Natural killer cell treated with Interleukin-12 subunit alpha and Interleukin-12 subunit beta and Interleukin-15 and Interleukin-18, amount 100 ng/mL, for 72 hours (primary cell): ENCODE results near the gene FCHSD2. TPM values are rescaled to one million over a fixed set of nuclear protein-coding genes. Genes with fewer than 3 reads are reported as not detected.
A peak's percentile ranks its signal among the peaks of the same experiment; 100 is the strongest.
"Not testable (repeated sequence)": the region's sequence is repeated elsewhere in the genome, so short reads cannot be mapped to it uniquely, and the experiment has no call there.

Source experiments
- ATAC-seq, 2 donors: fragments of 150-1000 bp; cut with Tn5 transposase in 1 of 2; sonication (Bioruptor Pico), chemical (Tn5 transposase) in 1 of 2; 2 replicates each; pipeline ENCODE4 v1.10.0; 2021
- DNase-seq: peaks from one replicate; pipeline ENCODE4 v3.0.0; 2022; ENCODE audit warnings: low spot score
- H3K27ac Mint-ChIP-seq, 2 donors: 1 replicate in 1 of 2; 2 replicates in 1 of 2; pipeline ENCODE4 v1.8.0; 2022; ENCODE audit warnings: mixed read lengths in 2 of 2, mild to moderate bottlenecking in 1 of 2, moderate library complexity in 1 of 2
- H3K27me3 Mint-ChIP-seq, 2 donors: 1 replicate in 1 of 2; 2 replicates in 1 of 2; pipeline ENCODE4 v1.8.0; 2022; ENCODE audit warnings: mixed read lengths in 2 of 2
- H3K36me3 Mint-ChIP-seq: one replicate; pipeline ENCODE4 v1.8.0; 2022; ENCODE audit warnings: mixed read lengths
- H3K4me1 Mint-ChIP-seq, 2 donors: 1 replicate in 1 of 2; 2 replicates in 1 of 2; pipeline ENCODE4 v1.8.0; 2022; ENCODE audit warnings: low read depth in 2 of 2, mixed read lengths in 2 of 2, mild to moderate bottlenecking in 1 of 2
- H3K4me3 Mint-ChIP-seq: one replicate; pipeline ENCODE4 v1.8.0; 2022; ENCODE audit warnings: mixed read lengths
- H3K9me3 Mint-ChIP-seq: 2 replicates; pipeline ENCODE4 v1.8.0; 2022; ENCODE audit warnings: mixed read lengths
- total RNA-seq, 2 donors: library from RNA; stranded (reverse); gene quantifications; one replicate each; pipeline ENCODE4 v1.2.3, GENCODE V29; 2022

Gene FCHSD2
- total RNA-seq, 2 donors from 2014 or later = 58.8 to 77.3 TPM

DNA sequence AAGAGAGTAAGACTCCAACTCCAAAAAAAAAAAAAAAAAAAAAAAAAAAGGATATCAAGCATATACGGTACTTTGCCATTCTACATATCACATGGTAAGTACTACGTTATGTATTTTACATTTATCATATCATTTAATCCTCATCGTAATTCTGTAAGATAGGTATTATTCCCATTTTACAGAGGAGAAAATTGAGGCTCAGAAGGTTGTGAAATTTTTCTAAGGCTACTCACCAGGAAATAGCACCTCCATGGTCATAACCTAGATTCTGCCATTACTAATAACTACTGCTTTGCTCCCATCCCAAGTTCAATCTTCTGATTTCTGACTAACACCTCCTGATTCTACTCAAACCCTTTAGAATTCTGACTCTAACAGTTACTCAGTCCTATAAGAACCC is 138.0 kb downstream of the FCHSD2 start:
- Mint-ChIP-seq H3K27me3 (no peaks in the 10 kb centered on the region), H3K27ac (no peak overlapping the region), H3K4me3 (no peak overlapping the region), H3K4me1 (peaks cover 22 to 24% of the 10 kb centered on the region in 2 donors), H3K36me3 (peaks cover 25% of the 10 kb centered on the region), H3K9me3 (no peaks in the 10 kb centered on the region)
- ATAC-seq (no peak), DNase-seq (no peak)

DNA sequence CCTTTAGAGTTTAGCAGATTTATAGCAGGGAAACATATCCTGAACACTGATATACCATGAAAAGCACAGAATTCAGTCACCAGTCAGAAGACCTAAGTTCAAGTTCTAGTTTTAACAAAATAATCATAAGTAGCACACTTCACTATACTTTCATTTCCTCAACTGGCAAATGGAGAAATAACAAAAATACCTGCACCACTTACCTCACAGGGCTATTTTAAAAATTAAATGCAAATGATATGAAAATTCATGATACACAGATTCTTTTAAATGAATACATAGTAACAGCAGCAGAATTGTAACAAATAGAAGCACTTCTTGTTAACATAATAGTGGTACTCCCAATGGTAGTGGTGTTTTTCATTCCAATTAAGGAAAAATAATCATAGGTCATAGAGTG is 139.0 kb downstream of the FCHSD2 start:
- no peak for ATAC-seq
- H3K27ac Mint-ChIP-seq = no peak overlapping the region
- H3K4me1 Mint-ChIP-seq = peaks cover 22 to 24% of the 10 kb centered on the region in 2 donors
- no peak for DNase-seq
- peaks cover 18% of the 10 kb centered on the region for H3K36me3 Mint-ChIP-seq
- no peaks in the 10 kb centered on the region for H3K9me3 Mint-ChIP-seq
- no peaks in the 10 kb centered on the region for H3K27me3 Mint-ChIP-seq
- H3K4me3 Mint-ChIP-seq = no peak overlapping the region

DNA sequence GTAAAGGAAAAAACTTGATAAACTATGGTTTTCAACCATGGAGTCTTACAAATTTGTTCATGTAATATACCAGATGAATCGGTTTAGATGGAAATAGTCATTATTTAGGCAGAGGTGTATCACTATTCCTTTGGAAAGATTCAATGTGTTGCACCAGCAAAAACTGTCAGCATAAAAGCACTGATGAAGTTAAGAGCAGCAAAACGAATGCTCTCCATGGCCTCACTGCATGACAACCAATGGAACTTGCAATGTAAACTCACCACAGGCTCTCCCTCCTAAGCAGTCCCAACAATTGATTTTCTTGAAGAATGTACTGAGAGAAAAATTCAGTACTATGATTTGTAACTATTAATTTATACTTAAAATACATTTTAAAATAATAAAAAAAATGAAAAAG is 139.9 kb downstream of the FCHSD2 start:
- H3K4me1 Mint-ChIP-seq = peaks cover 21 to 23% of the 10 kb centered on the region in 2 donors
- ATAC-seq = no peak
- no peaks in the 10 kb centered on the region for H3K9me3 Mint-ChIP-seq
- no peak for DNase-seq
- H3K4me3 Mint-ChIP-seq = no peak overlapping the region
- H3K27ac Mint-ChIP-seq = no peak overlapping the region
- H3K36me3 Mint-ChIP-seq = peaks cover 18% of the 10 kb centered on the region
- H3K27me3 Mint-ChIP-seq = no peaks in the 10 kb centered on the region

DNA sequence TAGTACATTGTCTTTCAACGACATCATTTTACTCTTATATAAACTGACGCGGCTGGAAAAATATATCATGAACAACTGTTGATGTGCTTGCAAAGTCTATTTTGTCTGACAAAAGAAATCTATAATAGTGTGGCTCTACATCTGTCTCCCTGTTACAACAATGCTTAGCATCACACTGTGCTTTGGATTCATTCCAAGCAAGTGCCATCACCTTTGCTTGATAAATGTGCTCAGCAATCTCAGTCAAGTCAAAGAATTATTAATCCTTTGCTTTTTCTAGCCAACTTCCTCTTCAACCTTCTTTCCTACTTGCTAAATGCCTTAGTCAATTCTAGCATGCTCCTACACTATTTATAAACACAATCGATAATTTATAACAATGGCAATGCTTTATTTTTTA is 140.5 kb downstream of the FCHSD2 start:
- no peak overlapping the region for H3K4me3 Mint-ChIP-seq
- no peaks in the 10 kb centered on the region for H3K9me3 Mint-ChIP-seq
- no peak for ATAC-seq
- no peak for DNase-seq
- H3K27me3 Mint-ChIP-seq = no peaks in the 10 kb centered on the region
- H3K27ac Mint-ChIP-seq = no peak overlapping the region
- peaks cover 16% of the 10 kb centered on the region for H3K36me3 Mint-ChIP-seq
- H3K4me1 Mint-ChIP-seq = peaks cover 24 to 27% of the 10 kb centered on the region in 2 donors

DNA sequence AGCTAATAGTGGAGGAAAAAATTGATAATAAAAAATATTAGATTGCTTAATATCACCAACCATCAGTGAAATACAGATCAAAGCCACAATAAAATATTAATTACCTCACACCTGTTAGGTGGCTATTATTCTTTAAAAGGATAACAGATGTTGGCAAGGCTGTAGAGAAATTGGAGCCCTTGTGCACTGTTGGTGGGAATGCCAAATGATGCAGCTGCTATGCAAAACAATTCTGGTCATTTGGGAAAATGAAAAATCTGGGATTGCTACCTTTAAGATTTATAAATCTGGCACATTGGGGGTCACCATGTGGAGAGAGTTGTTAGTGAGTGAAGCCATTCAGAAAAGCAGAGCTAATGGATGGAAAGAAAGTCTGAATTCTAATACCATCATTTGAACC is 143.4 kb downstream of the FCHSD2 start:
- ATAC-seq (no peak), DNase-seq (no peak)
- Mint-ChIP-seq H3K4me1 (peaks cover 7 to 9% of the 10 kb centered on the region in 2 donors), H3K4me3 (no peak overlapping the region), H3K27ac (no peak overlapping the region), H3K36me3 (no peaks in the 10 kb centered on the region), H3K27me3 (no peaks in the 10 kb centered on the region), H3K9me3 (no peaks in the 10 kb centered on the region)

DNA sequence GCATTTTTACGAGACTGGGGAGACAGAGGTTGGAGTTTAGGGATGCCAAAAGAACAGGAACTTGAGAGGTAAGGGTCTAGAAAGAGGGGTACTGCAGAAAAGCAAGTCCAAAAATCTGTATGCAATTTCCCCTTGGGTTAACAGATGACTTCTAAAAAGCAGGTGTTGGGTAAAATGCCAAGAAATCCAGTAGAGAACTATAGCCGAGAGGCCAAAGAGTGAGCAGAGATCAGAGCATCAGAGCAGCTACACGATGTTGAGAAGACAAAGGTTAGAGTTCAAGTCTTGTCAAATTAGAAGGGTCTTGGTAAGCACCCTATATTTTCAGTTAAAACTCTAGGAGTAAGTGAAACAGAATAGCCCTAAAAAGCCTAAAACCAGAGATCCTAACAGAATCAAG is 145.2 kb downstream of the FCHSD2 start:
- peak overlapping the region in 1 of 2 donors; percentile 20 for H3K27ac Mint-ChIP-seq
- ATAC-seq = no peak
- no peak for DNase-seq
- H3K4me3 Mint-ChIP-seq = no peak overlapping the region
- H3K36me3 Mint-ChIP-seq = peaks cover 7% of the 10 kb centered on the region
- peaks cover 9 to 10% of the 10 kb centered on the region in 2 donors for H3K4me1 Mint-ChIP-seq
- no peaks in the 10 kb centered on the region for H3K27me3 Mint-ChIP-seq
- no peaks in the 10 kb centered on the region for H3K9me3 Mint-ChIP-seq

DNA sequence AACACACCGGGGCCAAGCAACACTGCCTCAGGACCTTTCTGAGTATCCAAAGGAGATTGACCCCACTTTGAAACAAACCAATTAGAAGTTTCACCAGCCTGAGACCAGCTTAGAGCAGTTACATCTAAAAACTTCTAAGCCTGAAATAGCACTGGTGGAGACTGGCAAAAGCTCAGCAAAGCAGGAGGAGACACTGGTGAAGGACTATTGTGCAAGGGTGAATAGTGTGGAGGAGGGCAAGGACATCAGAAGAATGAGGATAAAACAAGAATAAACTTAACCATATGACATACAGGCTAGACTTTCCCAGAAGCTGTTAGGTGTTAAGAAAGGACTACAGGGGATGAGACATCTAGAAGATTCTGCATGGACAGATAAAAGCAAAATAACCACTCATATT is 152.4 kb downstream of the FCHSD2 start:
- peaks cover 34 to 44% of the 10 kb centered on the region in 2 donors for H3K4me1 Mint-ChIP-seq
- H3K4me3 Mint-ChIP-seq = peak overlapping the region; percentile 47
- peaks cover 32% of the 10 kb centered on the region for H3K36me3 Mint-ChIP-seq
- no peaks in the 10 kb centered on the region for H3K9me3 Mint-ChIP-seq
- DNase-seq = no peak
- no peaks in the 10 kb centered on the region for H3K27me3 Mint-ChIP-seq
- H3K27ac Mint-ChIP-seq = peak overlapping the region; percentile 74 to 75
- no peak for ATAC-seq

DNA sequence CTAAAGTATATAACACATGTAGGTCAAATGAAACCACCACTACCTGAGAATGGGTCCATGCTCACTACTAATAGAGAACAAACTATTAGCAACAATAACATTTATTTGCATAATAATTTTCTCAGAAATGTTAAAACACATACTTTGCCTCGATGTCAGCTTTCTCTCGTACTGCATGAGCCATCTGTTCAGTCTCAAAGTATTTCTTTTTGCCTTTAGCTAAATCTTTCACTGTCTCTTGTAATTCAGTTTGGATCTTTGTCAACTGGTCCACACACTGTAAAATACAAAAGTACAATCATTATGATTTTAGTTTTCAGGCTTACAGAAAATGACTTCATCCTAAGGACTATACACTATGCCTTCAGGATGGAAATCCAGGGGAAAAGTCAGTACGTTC is 153.3 kb downstream of the FCHSD2 start:
- no peak for DNase-seq
- Mint-ChIP-seq H3K36me3 (peaks cover 32% of the 10 kb centered on the region), H3K4me1 (peaks cover 34 to 44% of the 10 kb centered on the region in 2 donors), H3K9me3 (no peaks in the 10 kb centered on the region), H3K4me3 (peak overlapping the region; percentile 26), H3K27me3 (no peaks in the 10 kb centered on the region), H3K27ac (peak overlapping the region; percentile 74 to 75)
- ATAC-seq = no peak

DNA sequence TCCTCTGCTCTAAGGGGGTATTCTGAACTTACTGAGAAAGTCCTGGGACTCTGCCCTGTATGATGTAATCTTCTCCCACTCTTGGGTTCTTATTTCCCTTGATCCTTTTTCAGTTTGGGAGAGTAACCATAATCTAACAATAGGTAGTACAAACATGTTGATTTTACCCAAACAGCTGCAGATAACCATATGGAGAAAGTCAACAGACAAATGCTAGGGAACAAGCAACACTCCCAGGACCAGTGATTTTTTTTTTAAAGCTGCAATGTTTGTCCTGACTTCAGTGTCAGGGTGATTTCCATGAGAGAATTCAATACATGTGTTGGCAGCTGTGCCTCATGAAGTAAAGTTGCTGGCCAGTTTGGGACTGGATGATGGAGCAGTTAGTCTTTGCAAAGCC is 156.5 kb downstream of the FCHSD2 start:
- ATAC-seq = no peak
- H3K4me3 Mint-ChIP-seq = no peak overlapping the region
- H3K4me1 Mint-ChIP-seq = peaks cover 38 to 55% of the 10 kb centered on the region in 2 donors

DNA sequence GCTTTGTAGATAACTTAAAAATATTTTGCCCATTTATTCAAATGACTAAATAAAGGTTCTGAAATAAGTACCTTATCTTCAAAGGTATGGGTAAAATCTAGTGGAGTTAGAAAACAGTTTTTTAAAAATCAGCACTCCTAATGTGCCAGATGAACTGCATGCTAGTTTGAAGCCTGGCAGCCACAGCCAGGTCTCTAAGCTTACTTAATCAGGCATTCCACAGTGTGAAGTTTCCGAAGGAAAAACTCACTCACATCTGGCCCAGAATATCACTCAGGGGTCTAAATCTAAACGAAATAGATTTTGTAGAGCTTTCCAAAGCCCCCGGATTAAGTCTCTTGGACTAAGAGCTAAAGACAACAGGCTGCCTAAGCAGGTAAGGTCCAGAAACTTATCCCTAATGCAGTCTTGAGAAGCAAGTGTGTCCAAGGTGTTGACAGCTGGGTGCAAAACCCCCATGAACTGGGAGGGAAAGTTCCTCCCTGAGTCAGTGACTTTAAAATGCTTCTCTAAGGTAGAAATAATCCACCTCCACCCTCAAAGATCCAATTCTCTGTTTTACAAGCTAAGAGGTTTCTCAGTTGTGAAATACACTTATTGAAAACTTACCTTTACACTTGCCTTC is 157.6 kb downstream of the FCHSD2 start:
- Mint-ChIP-seq H3K4me1 (peaks cover 38 to 51% of the 10 kb centered on the region in 2 donors), H3K36me3 (peaks cover 31% of the 10 kb centered on the region), H3K9me3 (no peaks in the 10 kb centered on the region), H3K4me3 (no peak overlapping the region), H3K27ac (no peak overlapping the region), H3K27me3 (no peaks in the 10 kb centered on the region)
- DNase-seq (no peak), ATAC-seq (no peak)

More for the DNA sequence above, 156.5 kb downstream of the FCHSD2 start:
- Mint-ChIP-seq H3K9me3 (no peaks in the 10 kb centered on the region), H3K27me3 (no peaks in the 10 kb centered on the region), H3K27ac (peak overlapping the region in 1 of 2 donors; percentile 28), H3K36me3 (peaks cover 28% of the 10 kb centered on the region)
- DNase-seq = no peak

DNA sequence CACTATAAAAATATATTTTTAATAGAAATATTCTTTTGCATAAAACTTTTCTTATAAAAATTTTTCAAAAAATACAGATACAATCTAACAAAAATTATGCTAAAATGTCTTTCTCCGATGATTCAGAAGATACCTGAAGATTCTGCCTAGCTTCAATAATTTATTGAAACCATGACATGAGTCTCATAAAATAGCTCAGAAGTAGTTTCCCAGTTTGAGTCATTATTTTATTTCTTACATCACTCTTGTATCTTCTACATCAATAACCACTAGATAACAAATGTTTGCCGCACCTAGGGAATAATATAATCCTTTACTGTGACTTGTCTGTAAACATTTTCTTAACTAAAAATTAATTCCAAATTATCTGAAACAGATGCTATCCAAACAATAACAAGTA is 158.6 kb downstream of the FCHSD2 start:
- no peak overlapping the region for H3K4me3 Mint-ChIP-seq
- no peaks in the 10 kb centered on the region for H3K9me3 Mint-ChIP-seq
- ATAC-seq (no peak), DNase-seq (no peak)
- H3K36me3 Mint-ChIP-seq = peaks cover 39% of the 10 kb centered on the region
- H3K27ac Mint-ChIP-seq = no peak overlapping the region
- H3K27me3 Mint-ChIP-seq = no peaks in the 10 kb centered on the region
- H3K4me1 Mint-ChIP-seq = peaks cover 36 to 52% of the 10 kb centered on the region in 2 donors

DNA sequence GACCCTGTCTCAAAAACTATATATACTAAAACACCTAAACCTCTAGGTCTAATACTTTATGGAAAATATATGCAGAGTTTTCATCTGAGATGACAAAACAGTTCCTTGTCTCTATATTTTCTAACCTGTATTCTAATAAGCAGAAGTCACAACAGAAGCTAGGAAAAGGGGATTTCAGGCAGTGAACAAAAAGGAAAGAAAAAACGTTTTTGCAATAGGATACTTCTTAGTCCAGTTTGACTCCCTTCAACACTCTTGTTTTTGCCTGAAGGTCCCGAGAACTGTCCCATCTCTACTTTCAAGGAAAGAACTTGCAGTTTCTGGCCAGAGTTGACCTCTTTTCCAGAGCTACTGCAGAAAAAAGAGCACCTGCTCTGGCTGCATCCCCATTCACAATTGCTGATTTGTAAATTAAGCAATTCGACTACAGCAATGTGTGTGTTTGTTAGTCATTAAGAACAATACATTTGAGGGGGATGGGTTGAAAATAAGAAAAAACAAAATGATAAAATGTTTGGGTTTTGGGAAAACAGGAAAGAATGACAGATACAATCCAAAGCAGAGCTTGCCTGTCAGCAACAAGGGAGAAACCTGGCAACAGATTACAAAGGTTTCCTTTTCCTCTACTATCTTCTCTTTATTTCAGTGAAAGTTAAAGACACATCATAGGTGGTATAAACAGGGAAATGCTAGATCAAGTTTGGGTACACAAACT is 160.0 kb downstream of the FCHSD2 start:
- peaks cover 27% of the 10 kb centered on the region for H3K36me3 Mint-ChIP-seq
- no peaks in the 10 kb centered on the region for H3K27me3 Mint-ChIP-seq

DNA sequence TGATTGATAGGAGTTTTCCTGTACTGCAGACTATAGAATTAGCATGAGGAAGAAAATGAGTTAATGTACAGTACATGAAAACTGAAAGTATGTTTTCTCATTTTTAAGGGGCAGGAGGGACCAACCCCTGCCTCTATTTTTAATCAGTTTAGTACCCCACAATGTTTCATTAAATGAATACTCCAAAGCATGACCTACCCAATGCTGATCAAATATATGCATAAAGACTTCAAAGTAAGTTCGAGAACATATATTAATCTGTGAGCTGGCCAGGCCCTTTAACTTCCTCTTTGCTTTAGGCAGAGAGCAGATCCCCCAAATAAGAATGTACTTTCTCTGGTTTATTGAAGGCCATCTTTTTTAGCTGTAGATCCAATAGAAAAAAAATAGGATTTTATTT is 161.0 kb downstream of the FCHSD2 start:
- H3K27me3 Mint-ChIP-seq = no peaks in the 10 kb centered on the region
- H3K4me1 Mint-ChIP-seq = peaks cover 39 to 41% of the 10 kb centered on the region in 2 donors
- peaks cover 26% of the 10 kb centered on the region for H3K36me3 Mint-ChIP-seq
- ATAC-seq = no peak
- H3K4me3 Mint-ChIP-seq = peak overlapping the region; percentile 38
- H3K9me3 Mint-ChIP-seq = peaks cover 3% of the 10 kb centered on the region
- DNase-seq = no peak
- peak overlapping the region; percentile 30 to 53 for H3K27ac Mint-ChIP-seq

More for the DNA sequence above, 160.0 kb downstream of the FCHSD2 start:
- Mint-ChIP-seq H3K4me3 (no peak overlapping the region), H3K9me3 (no peaks in the 10 kb centered on the region), H3K27ac (peak overlapping the region in 1 of 2 donors; percentile 53), H3K4me1 (peaks cover 38 to 40% of the 10 kb centered on the region in 2 donors)
- DNase-seq (no peak), ATAC-seq (no peak)

DNA sequence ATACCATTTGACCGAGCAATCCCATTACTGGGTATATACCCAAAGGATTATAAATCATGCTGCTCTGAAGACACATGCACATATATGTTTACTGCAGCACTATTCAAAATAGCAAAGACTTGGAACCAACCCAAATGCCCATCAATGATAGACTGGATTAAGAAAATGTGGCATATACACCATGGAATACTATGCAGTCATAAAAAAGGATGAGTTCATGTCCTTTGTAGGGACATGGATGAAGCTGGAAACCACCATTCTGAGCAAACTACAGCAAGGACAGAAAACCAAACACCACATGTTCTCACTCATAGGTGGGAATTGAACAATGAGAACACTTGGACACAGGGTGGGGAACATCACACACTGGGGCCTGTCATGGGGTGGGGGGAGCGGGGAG is 164.3 kb downstream of the FCHSD2 start:
- Mint-ChIP-seq H3K4me1 (peaks cover 60 to 68% of the 10 kb centered on the region in 2 donors), H3K27ac (peak overlapping the region; percentile 53 to 95), H3K36me3 (peaks cover 48% of the 10 kb centered on the region)
- DNase-seq, H3K9me3 Mint-ChIP-seq, ATAC-seq, H3K27me3 Mint-ChIP-seq, H3K4me3 Mint-ChIP-seq: not testable (repeated sequence)
